Keratinocyte (primary cell): ENCODE measurements around the gene FREM3. TPM values are rescaled to one million over a fixed set of nuclear protein-coding genes. Genes with fewer than 3 reads are reported as not detected.

Experiments
- DNase-seq: peaks from one replicate; pipeline ENCODE4 v3.0.0-alpha.2; 2011; ENCODE audit warnings: low read depth, missing footprints, low spot score
- FAIRE-seq: peaks from 2 replicates; lab custom pipeline; 2011; peaks lifted over from hg19 to GRCh38; lab: Jason Lieb, UNC
- H2AFZ ChIP-seq: 2 replicates; pipeline ENCODE4 v1.6.0; 2012; ENCODE audit warnings: low read length, control low read depth, inconsistent platforms; ENCODE audit not compliant: control insufficient read depth
- H3K27ac ChIP-seq: 2 replicates; pipeline ENCODE4 v1.5.1; 2011; ENCODE audit warnings: low read length; ENCODE audit not compliant: control insufficient read depth, insufficient read depth
- H3K27me3 ChIP-seq: 3 replicates; pipeline ENCODE4 v1.6.0; 2011; ENCODE audit warnings: low read length; ENCODE audit not compliant: control insufficient read depth, insufficient read depth; ENCODE audit errors: extremely low read depth
- H3K36me3 ChIP-seq, 2 experiments: 2 replicates in 1 of 2; 3 replicates in 1 of 2; pipeline ENCODE4 v1.5.1; 2011; ENCODE audit warnings: low read length in 2 of 2, mild to moderate bottlenecking in 1 of 2; ENCODE audit not compliant: control insufficient read depth in 2 of 2, insufficient read depth in 2 of 2; ENCODE audit errors: extremely low read depth in 1 of 2
- H3K4me1 ChIP-seq: 3 replicates; pipeline ENCODE4 v1.5.1; 2011; ENCODE audit warnings: low read length; ENCODE audit not compliant: control insufficient read depth, insufficient read depth; ENCODE audit errors: extremely low read depth
- H3K4me2 ChIP-seq: 3 replicates; pipeline ENCODE4 v1.6.0; 2011; ENCODE audit warnings: low read depth, low read length; ENCODE audit not compliant: control insufficient read depth, insufficient read depth; ENCODE audit errors: extremely low read depth
- H3K4me3 ChIP-seq, 3 experiments: fragments of 200-600 bp in 1 of 3; sonication (generic) in 1 of 3; 2 replicates in 2 of 3; 3 replicates in 1 of 3; pipeline ENCODE4 v1.5.1; 2011 to 2016; ENCODE audit warnings: low read length in 3 of 3, mild to moderate bottlenecking in 3 of 3, control low read depth in 2 of 3, inconsistent platforms in 1 of 3, low read depth in 1 of 3, mixed read lengths in 1 of 3, mixed run types in 1 of 3, moderate library complexity in 1 of 3; ENCODE audit not compliant: control insufficient read depth in 2 of 3, insufficient read depth in 2 of 3; ENCODE audit errors: extremely low read depth in 1 of 3
- H3K79me2 ChIP-seq: 2 replicates; pipeline ENCODE4 v1.6.0; 2012; ENCODE audit warnings: low read length; ENCODE audit not compliant: control insufficient read depth, insufficient read depth
- H3K9ac ChIP-seq: 3 replicates; pipeline ENCODE4 v1.6.0; 2011; ENCODE audit warnings: low read length; ENCODE audit not compliant: control insufficient read depth, insufficient read depth; ENCODE audit errors: extremely low read depth
- H3K9me1 ChIP-seq: 3 replicates; pipeline ENCODE4 v1.6.0; 2011; ENCODE audit warnings: low read length; ENCODE audit not compliant: control insufficient read depth, insufficient read depth; ENCODE audit errors: extremely low read depth
- H3K9me3 ChIP-seq: 2 replicates; pipeline ENCODE4 v1.5.1; 2012; ENCODE audit warnings: low read depth, low read length; ENCODE audit not compliant: control insufficient read depth
- H4K20me1 ChIP-seq: 3 replicates; pipeline ENCODE4 v1.6.0; 2011; ENCODE audit warnings: low read length; ENCODE audit not compliant: control insufficient read depth, insufficient read depth; ENCODE audit errors: extremely low read depth
- CTCF ChIP-seq, 3 experiments: IDR thresholded peaks in 1 of 3; conservative IDR thresholded peaks in 1 of 3; optimal IDR thresholded peaks in 1 of 3; 2 replicates in 2 of 3; 3 replicates in 1 of 3; pipeline versions ENCODE3 to v1.5.1; 2011; ENCODE audit warnings: low read length in 3 of 3, mild to moderate bottlenecking in 3 of 3, moderate library complexity in 2 of 3, control low read depth in 1 of 3, inconsistent platforms in 1 of 3; ENCODE audit not compliant: insufficient read depth in 2 of 3; ENCODE audit errors: extremely low read depth in 1 of 3
- EZH2 ChIP-seq: IDR thresholded peaks from one replicate; pipeline ENCODE4 v1.6.1; 2012; ENCODE audit warnings: inconsistent platforms, mild to moderate bottlenecking, low read length, moderate library complexity
- dilution Hi-C: fragments of 300-500 bp; cut with MboI; formaldehyde crosslinking; loops from one replicate; pipeline ENCODE4 v1.7.0; 2020; ENCODE audit warnings: low sequenced_read_pairs; ENCODE audit not compliant: extremely low pct_ligation_motif_present
- polyA plus RNA-seq, 5 experiments: library from polyadenylated mRNA; depleted of rRNA in 3 of 5; stranded (reverse) in 3 of 5; stranded (forward) in 1 of 5; unstranded in 1 of 5; fragments of >200 nt; gene quantifications; 1 replicate in 1 of 5; 2 replicates in 3 of 5; 3 replicates in 1 of 5; pipeline versions ENCODE4 v1.2.1 to v1.2.3, GENCODE V29; 2011 to 2012; ENCODE audit warnings: missing spikeins in 2 of 5, low read depth in 1 of 5, low replicate concordance in 1 of 5

The FREM3 gene
- polyA plus RNA-seq, 1 donor (not counting 4 experiments of a cell fraction or from before 2014, with no cell fraction given) = not detected

DNA sequence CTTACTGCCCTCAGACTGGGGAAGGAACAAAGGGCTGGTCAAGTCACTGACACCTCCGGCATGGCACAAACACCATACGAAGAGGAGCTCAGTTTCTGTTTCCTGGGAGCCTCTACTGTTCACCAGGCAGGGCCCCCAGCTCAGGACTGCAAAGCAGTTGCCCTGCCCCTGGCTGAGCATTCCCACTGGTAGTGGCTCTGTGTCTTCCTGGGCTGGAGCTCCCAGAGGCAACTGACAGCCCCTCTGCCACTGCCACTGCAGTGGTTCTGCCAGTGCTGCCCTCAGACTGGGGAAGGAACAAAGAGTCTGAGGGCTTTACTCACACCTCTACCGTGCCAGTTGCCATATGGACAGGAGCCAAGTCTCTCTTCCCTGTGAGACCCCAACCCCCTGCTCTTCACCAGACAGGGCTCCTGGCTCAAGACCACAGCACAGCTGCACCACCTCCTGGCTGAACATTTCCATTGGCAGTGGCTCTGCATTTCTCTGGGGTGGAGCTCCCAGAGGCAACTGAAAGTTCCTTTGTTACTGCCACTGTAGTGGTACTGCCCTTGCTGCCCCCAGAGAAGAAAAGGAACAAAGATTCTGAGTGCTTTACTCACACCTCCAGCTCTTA lies 119.0 kb downstream of the FREM3 start:
- Histone ChIP-seq H4K20me1 (no peaks in the 10 kb centered on the region), H3K9me1 (no peaks in the 10 kb centered on the region), H3K4me1 (no peaks in the 10 kb centered on the region), H3K9me3 (no peaks in the 10 kb centered on the region), H3K4me3 (no peak overlapping the region), H3K27me3 (no peaks in the 10 kb centered on the region), H2AFZ (no peak overlapping the region), H3K9ac (no peak overlapping the region), H3K36me3 (no peaks in the 10 kb centered on the region), H3K4me2 (no peak overlapping the region), H3K79me2 (no peaks in the 10 kb centered on the region), H3K27ac (no peak overlapping the region)
- TF ChIP-seq CTCF (optimal IDR thresholded peaks at IDR 0.05 in 1 of 3, IDR thresholded peaks at IDR 0.05 in 1 of 3, conservative IDR thresholded peaks at IDR 0.05 in 1 of 3; ENCODE audit: extremely low read depth in 1 of 3, insufficient read depth in 2 of 3, low read length in 3 of 3) (no peak), EZH2 (no peak)
- DNase-seq (no peak), FAIRE-seq (no peak)
- dilution Hi-C loops = no loop called here

DNA sequence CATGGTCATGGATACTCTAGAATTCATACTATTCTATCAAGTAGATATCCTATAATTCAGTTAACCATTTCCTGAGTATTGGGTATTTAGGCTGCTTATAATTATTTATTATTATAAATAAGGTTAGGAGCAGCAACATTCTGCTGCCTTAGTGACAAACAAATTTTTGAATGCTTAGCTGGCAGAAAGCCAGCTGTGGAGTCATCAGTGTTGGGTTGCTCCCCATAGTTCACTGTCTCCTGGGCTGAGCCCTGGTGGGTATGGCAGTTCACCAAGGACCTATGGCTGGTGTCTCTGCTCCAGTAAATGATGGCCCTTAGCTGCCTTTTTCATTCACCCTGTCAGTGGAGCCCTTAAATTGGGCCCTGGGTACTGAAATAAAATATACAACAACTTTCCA lies 125.1 kb downstream of the FREM3 start:
- FAIRE-seq (no peak), DNase-seq (no peak)
- no peaks in the 10 kb centered on the region for H3K4me1 ChIP-seq
- no peak overlapping the region for H3K4me3 ChIP-seq
- no peak for TF ChIP-seq CTCF (optimal IDR thresholded peaks at IDR 0.05 in 1 of 3, IDR thresholded peaks at IDR 0.05 in 1 of 3, conservative IDR thresholded peaks at IDR 0.05 in 1 of 3; ENCODE audit: extremely low read depth in 1 of 3, insufficient read depth in 2 of 3, low read length in 3 of 3)
- no peak for TF ChIP-seq EZH2
- H4K20me1 ChIP-seq = no peaks in the 10 kb centered on the region
- no peaks in the 10 kb centered on the region for H3K79me2 ChIP-seq
- no peak overlapping the region for H3K9ac ChIP-seq
- dilution Hi-C loops = no loop called here
- no peaks in the 10 kb centered on the region for H3K27me3 ChIP-seq
- H3K4me2 ChIP-seq = no peak overlapping the region
- H3K36me3 ChIP-seq = no peaks in the 10 kb centered on the region
- H3K9me1 ChIP-seq = no peaks in the 10 kb centered on the region
- no peak overlapping the region for H3K27ac ChIP-seq
- H3K9me3 ChIP-seq = no peaks in the 10 kb centered on the region
- no peak overlapping the region for H2AFZ ChIP-seq
